Central memory CD4-positive, alpha-beta T cell (primary cell): ENCODE results near the gene MAML3.

Experiments used
- DNase-seq: peaks from one replicate; pipeline ENCODE4 v3.0.0; 2022

MAML3 gene

GRCh38 chr4:139826426-139826825 is 327.6 kb downstream of the MAML3 start:
- DNase-seq = no peak

- no peak for DNase-seq
These were observed 328.4 kb downstream of the MAML3 start for GRCh38 chr4:139825523-139826014.

DNA sequence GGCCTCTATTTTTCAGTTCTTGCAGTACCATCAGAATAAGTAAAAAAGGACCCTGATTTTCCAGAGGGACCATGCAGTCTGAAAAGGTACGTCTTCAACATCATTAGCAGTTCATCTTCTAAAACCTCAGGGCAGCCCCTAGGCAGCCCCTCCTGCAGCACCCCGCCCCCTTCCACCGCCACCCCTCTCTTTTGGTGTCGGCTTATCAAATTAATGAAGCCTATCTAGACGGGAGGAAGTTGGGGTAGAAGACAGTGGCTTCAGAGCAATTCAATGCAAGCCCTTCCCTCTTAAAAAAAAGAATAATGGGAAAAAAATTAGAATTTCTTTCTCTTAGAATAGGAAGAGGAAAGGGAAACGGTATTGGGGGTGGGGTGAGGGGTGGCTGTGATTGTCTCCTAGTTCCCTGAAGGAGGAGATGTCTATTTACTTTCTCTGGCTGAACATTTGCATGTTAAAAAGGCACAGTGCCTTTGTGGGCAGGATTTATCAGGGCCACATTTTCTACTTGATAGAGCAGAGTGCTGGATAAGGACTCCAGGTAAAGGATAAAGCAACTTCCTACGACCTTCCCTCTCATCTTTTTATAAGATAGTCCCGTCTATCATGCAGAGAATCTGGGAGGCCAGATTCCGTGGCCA is 329.0 kb downstream of the MAML3 start:
- no peak for DNase-seq

GRCh38 chr4:139823746-139824145 is 330.2 kb downstream of the MAML3 start:
- DNase-seq = no peak

DNA sequence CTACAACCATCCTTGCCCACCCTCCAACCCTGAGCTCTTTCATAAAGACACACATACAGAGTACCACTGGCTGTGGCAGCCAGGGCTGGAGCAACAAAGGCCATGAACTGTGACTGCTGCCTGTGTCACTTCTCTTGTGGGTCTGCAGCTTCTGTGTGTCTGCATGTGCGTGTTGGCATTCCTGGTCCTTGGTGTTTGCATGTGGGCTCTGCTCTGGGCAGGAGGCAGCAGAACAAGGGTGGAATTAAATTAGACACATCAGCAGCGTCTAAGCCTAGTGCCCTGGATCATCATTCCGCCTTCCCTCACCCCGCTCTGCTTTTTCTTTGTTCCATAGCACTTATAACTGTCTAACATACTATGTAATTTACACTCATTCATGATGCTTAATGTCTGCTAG is 330.6 kb downstream of the MAML3 start:
- DNase-seq = no peak

DNA sequence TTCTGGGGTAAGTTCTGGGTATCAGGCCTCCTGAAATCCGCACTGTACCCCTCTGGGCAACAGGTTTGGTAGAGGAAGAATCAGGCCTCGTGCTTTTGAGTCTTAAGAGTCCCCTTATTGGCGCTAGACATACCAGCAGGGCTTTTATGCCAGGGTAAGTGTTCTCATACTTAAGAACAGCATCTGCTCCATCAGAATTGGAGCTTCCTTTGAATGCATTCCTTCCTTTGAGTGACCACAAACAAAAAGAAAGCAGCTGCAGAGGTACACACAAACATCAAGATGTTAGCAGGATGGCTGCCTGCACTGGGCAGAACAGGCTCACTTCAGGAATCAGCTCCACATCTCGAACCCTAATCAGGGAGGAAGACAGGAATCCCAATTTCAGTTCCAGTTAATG is 331.6 kb downstream of the MAML3 start:
- DNase-seq = no peak

GRCh38 chr4:139819082-139819481 is 334.9 kb downstream of the MAML3 start:
- DNase-seq = no peak

- DNase-seq = no peak
These were observed 336.1 kb downstream of the MAML3 start for GRCh38 chr4:139817657-139818452.

GRCh38 chr4:139816856-139817255 is 337.1 kb downstream of the MAML3 start:
- DNase-seq = no peak

- no peak for DNase-seq
These were observed 338.0 kb downstream of the MAML3 start for GRCh38 chr4:139815778-139816601.

DNA sequence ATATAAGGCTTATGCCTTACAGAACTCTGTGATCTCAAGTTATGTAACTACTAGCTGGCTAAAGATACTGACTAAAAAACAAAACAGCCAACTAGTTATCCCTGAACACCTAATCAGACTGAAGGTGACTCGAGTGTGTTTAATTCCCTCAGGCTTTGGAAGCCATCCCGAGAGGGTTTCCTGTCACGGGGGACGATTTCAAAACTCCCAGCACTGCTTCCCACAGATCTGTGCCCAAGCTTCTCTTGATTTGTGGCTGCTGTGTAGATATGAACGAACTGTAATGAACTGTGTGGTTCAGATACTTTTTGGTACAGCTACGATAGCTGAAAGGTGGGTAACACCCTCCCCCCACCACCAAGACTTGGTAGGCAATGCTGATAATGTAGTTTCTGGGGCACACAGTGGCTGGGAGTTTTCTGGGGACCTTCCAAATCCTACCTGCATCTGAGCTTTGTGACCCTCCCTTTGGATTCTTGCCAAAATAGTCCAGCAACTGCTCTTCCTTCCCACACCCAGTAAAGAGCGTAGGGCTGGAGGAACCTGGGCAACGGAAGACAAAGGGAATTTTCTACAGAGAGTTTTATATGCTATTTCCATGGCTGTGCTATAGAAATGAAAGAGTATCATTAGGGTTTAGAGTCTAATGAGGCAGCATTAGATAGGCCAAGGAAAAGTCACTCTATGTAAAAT is 339.5 kb downstream of the MAML3 start:
- no peak for DNase-seq

DNA sequence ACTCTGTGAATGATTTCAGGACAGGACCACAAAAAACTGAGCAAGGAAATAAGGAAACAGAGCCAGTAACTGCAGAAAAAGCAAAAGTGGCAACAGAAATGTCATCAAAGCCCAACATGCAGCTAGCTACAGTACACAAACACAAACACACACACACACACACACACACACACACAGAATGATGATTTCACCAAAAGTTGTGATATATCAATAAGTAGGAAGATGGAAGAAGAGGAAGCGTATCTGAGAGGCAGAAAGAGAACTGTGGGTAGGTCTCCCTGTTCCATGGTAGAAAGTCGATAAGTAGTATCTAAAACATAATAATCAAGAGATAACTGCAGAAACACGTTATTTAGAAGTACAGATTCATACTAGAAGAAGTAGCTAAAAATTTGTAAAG is 340.1 kb downstream of the MAML3 start:
- DNase-seq = no peak

- no peak for DNase-seq
These were observed 343.3 kb downstream of the MAML3 start for GRCh38 chr4:139810710-139811109.

GRCh38 chr4:139809757-139810140 is 344.2 kb downstream of the MAML3 start:
- no peak for DNase-seq

GRCh38 chr4:139808808-139809756 is 344.9 kb downstream of the MAML3 start:
- DNase-seq = no peak

GRCh38 chr4:139808381-139808807 is 345.6 kb downstream of the MAML3 start:
- no peak for DNase-seq

GRCh38 chr4:139807483-139807882 is 346.5 kb downstream of the MAML3 start:
- no peak for DNase-seq

DNA sequence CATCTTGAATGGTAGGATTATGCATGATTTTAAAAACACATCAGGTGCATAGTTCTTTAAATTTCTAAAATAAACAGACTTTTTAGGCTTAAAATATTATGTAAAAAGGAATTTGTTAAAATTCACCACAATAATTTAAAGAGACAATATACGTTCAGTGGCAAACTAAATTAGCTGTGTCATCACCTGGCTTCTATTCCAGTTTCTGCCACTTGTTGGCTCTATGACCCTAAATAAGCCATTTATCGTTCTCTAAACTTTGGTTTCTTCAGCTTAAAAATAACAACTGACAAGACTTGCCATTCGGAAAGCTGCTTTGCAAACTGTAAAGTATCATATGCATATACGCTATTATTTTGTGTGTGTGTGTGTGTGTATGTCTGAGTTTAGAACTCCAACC is 347.1 kb downstream of the MAML3 start:
- DNase-seq = no peak

DNA sequence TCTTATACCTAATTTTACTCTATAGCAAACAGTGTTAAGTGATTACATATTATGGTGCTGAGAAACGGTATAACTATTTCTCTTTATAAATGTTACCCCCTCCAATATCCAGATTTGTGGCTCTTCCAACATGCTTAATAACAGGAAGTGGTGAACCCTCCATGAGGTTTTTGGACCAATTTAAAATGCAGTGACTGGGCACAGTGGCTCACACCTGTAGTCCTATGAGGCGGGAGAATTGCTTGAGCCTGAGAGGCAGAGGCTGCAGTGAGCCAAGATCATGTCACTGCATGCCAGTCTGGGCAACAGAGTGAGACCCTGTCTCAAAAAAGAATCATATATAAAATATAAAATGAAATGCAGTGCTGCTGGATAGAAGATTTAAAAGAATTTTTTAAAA is 351.1 kb downstream of the MAML3 start:
- no peak for DNase-seq

DNA sequence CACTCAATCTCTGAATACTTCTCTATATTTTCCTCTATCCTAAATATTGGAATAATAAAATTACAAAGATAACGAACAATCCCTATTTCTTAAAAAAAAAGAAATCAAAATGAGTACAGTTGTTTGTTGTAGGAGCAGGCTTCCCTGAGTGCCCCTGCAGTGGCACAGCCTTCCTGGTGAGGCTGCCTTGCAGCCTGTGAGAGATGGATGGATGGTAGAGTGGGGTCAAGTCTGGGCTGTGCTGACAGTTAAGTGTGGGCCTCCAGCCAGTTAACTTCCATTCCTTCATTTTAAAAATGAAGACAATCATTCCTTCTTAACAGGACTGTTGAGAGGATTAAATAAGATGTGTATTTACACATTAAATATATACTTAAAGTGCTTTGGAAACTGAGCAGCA is 351.5 kb downstream of the MAML3 start:
- no peak for DNase-seq

GRCh38 chr4:139801895-139802294 is 352.1 kb downstream of the MAML3 start:
- DNase-seq = no peak

DNA sequence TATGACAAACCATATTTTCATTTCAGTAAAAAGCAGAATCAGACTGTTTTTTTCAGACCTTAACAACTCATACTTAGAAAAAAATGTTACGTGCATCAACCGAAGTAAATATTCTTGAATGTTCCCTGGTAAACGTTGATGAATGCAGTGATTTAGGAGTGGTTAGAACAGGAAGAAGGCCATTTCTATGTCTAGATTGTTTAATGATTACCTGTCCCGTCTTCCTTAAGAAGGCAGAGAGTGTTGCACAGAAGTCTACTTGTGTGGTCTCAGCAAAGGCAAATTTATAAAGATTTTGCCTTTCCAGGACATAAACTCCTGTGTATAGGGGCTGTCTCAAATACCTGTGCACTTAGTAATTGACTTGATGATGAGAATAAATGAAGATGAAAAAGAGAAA is 353.9 kb downstream of the MAML3 start:
- DNase-seq = no peak
